ENCODE results near the gene PLXNA2. TPM values are rescaled to one million over a fixed set of nuclear protein-coding genes. Genes with fewer than 3 reads are reported as not detected.

Gene PLXNA2
- total and polyA plus RNA-seq, 2 of the 4 experiments (the other 2 are of a cell fraction): 0.72 to 1.1 TPM

GRCh38 chr1:208272311-208272710 lies 28.1 kb upstream of the PLXNA2 start:
- no peak overlapping the region for H4K5ac ChIP-seq (ENCODE audit: low read depth, low read length)
- no peak overlapping the region for H3K18ac ChIP-seq (ENCODE audit: low read depth, low read length)
- no peak overlapping the region for H3K14ac ChIP-seq (replicated peaks; ENCODE audit: low read depth, low read length)
- CTCF ChIA-PET: no interaction called here
- no peaks in the 10 kb centered on the region for H3K9me1 ChIP-seq (ENCODE audit: insufficient read depth, low read length)
- no peaks in the 10 kb centered on the region for H3K9me3 ChIP-seq (ENCODE audit: control insufficient read depth, insufficient read depth, low read length)
- H2BK5ac ChIP-seq (ENCODE audit: low read depth, low read length, poor library complexity, severe bottlenecking): no peak overlapping the region
- DNase-seq (no peak), ATAC-seq (ENCODE audit: low read depth) (no peak)
- no peak overlapping the region for H3K9ac ChIP-seq (ENCODE audit: low read depth, low read length)
- BruUV-seq (replicated peaks): no TSS peak
- H3K27ac ChIP-seq (ENCODE audit: insufficient read depth, low read length): no peak overlapping the region
- no peak overlapping the region for H2BK20ac ChIP-seq (ENCODE audit: low read depth, low read length)
- no peak overlapping the region for H3K23ac ChIP-seq (ENCODE audit: low read depth, low read length)
- intact Hi-C loops (cut with micrococcal nuclease) (no loop called here), in situ Hi-C loops (cut with MboI; ENCODE audit: low sequenced_read_pairs) (no loop called here), dilution Hi-C loops (cut with HindIII; ENCODE audit: low sequenced_read_pairs, unreplicated experiment) (no loop called here)
- no peak overlapping the region for H3K4ac ChIP-seq (ENCODE audit: low read depth, low read length)
- H2BK15ac ChIP-seq (ENCODE audit: low read depth, low read length): no peak overlapping the region
- H4K8ac ChIP-seq (ENCODE audit: low read depth in 2 of 2, low read length in 2 of 2): no peak overlapping the region
- POLR2A ChIA-PET (ENCODE audit: unreplicated experiment): no interaction called here
- H2BK120ac ChIP-seq (ENCODE audit: low read depth, low read length): no peak overlapping the region
- H3K79me1 ChIP-seq (ENCODE audit: low read depth in 1 of 2, low read length in 2 of 2): no peaks in the 10 kb centered on the region
- no peak overlapping the region for H3K4me3 ChIP-seq (ENCODE audit: insufficient read depth, low read depth, low read length)
- no peaks in the 10 kb centered on the region for H3K4me1 ChIP-seq (ENCODE audit: control insufficient read depth, insufficient read depth, low read length)
- no peak overlapping the region for H2AK9ac ChIP-seq (replicated peaks; ENCODE audit: low read depth, low read length, poor library complexity)
- no CpG with 5 or more reads among the region's 2 CpGs for WGBS, 2 experiments (ENCODE audit: extremely low coverage in 2 of 2, insufficient read length in 1 of 2)
- H2AFZ ChIP-seq (replicated peaks; ENCODE audit: low read length, poor library complexity): no peak overlapping the region
- TF ChIP-seq USF2 (IDR thresholded peaks at IDR 0.05; ENCODE audit: low read depth, low read length) (no peak), NFE2L2 (IDR thresholded peaks at IDR 0.05; ENCODE audit: low read depth, low read length) (no peak), ELK1 (IDR thresholded peaks at IDR 0.05; ENCODE audit: borderline replicate concordance, low read depth, low read length) (no peak), FOS (IDR thresholded peaks at IDR 0.05; ENCODE audit: low read depth, low read length) (no peak), RCOR1 (IDR thresholded peaks at IDR 0.05; ENCODE audit: insufficient replicate concordance, low read length) (no peak), RFX5 (IDR thresholded peaks at IDR 0.05; ENCODE audit: low read depth, low read length) (no peak), MXI1 (IDR thresholded peaks at IDR 0.05; ENCODE audit: borderline replicate concordance, low read depth, low read length) (no peak), BHLHE40 (IDR thresholded peaks at IDR 0.05; ENCODE audit: low read depth, low read length) (no peak), CHD1 (IDR thresholded peaks at IDR 0.05; ENCODE audit: low read depth, low read length) (no peak), POLR2A (IDR thresholded peaks at IDR 0.05; ENCODE audit: low read depth, low read length) (no peak), MAZ (IDR thresholded peaks at IDR 0.05; ENCODE audit: borderline replicate concordance, low read depth, low read length) (no peak), SMC3 (IDR thresholded peaks at IDR 0.05; ENCODE audit: low read depth, low read length) (no peak), MAFK (IDR thresholded peaks at IDR 0.05; ENCODE audit: low read depth, low read length) (no peak), CEBPB (IDR thresholded peaks at IDR 0.05; ENCODE audit: low read depth, low read length) (no peak), CTCF (conservative IDR thresholded peaks at IDR 0.05; ENCODE audit: low read depth, low read length) (no peak), RAD21 (IDR thresholded peaks at IDR 0.05; ENCODE audit: low read length) (no peak)
- no peak overlapping the region for H4K91ac ChIP-seq (ENCODE audit: insufficient read depth, low read depth, low read length)
- no peak overlapping the region for H3K4me2 ChIP-seq (ENCODE audit: low read depth, low read length)
- peaks cover 31% of the 10 kb centered on the region for H3K27me3 ChIP-seq (ENCODE audit: control insufficient read depth, insufficient read depth, low read length)
- H4K20me1 ChIP-seq (ENCODE audit: insufficient read depth, low read length): no peaks in the 10 kb centered on the region
- H2AK5ac ChIP-seq (ENCODE audit: low read depth, low read length): no peak overlapping the region
- no peaks in the 10 kb centered on the region for H3K36me3 ChIP-seq (ENCODE audit: control insufficient read depth, insufficient read depth, low read length)
- no peak overlapping the region for H3K56ac ChIP-seq (ENCODE audit: extremely low read depth, insufficient read depth, low read length)
